ENCODE measurements around the gene CHP1.
"Not testable (repeated sequence)": the region's sequence is repeated elsewhere in the genome, so short reads cannot be mapped to it uniquely, and the experiment has no call there.

The CHP1 gene

DNA sequence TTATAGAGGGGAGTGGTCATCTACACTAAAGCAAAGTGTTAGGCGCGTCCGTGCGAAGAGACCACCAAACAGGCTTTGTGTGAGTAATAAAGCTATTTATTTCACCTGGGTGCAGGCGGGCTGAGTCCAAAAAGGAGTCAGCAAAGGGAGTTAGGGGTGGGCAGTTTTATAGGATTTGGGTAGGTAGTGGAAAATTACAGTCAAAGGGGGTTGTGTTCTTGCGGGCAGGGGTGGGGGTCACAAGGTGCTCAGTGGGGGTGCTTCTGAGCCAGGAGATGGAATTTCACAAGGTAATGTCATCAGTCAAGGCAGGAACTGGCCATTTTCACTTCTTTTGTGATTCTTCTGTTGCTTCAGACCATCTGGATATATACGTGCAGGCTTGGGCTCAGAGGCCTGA, 54.2 kb downstream of the CHP1 start:
- Histone ChIP-seq H3K4me3 (peak overlapping the region in 6 of 7 experiments; percentile 64 to 99 (median 86)), H3K27ac (peak overlapping the region in 12 of 21 experiments; percentile 89 to 97 (median 93))

GRCh38 chr15:41286665-41287333, 55.7 kb downstream of the CHP1 start:
- Histone ChIP-seq H3K27ac (peak overlapping the region in 1 of 21 experiments; percentile 14), H3K4me3 (no peak overlapping the region)

DNA sequence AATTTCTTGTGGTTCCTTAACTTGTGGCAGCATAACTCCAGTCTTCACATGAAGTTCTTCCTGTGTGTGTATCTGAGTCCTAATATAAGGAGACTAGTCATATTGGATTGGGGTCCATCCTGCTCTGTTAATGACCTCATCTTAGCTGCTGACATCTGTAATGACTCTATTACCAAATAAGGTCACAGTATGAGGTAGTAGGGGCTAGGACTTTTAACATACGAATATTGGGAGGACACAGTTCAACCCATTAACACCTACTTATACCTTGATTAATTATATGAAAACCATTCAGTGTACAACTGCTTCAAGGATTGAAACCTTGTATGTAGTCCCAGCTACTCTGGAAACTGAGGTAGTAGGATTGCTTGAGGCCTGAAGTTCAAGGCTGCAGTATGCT, 57.4 kb downstream of the CHP1 start:
- Histone ChIP-seq H3K4me3 (no peak overlapping the region), H3K27ac (peak overlapping the region in 1 of 21 experiments; percentile 9)

DNA sequence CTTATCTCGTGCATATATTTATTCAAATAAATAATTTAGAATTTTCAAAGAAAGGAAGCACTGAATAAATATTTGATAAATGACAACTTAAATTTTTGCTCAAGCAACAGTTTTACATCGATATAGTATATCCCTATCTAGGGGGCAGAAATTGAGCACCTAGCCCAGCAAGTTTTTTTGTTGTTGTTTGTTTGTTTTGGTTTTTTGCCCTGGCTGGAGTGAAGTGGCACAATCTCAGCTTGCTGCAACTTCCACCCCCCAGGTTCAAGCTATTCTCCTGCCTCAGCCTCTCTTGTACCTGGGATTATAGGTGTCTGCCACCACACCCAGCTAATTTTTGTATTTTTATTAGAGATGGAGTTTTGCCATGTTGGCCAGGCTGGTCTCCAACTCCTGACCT, 58.9 kb downstream of the CHP1 start:
- H3K27ac ChIP-seq, result no peak overlapping the region
- H3K4me3 ChIP-seq, result no peak overlapping the region

- no peak overlapping the region for H3K4me3 ChIP-seq
- H3K27ac ChIP-seq, result peak overlapping the region in 2 of 21 experiments; percentile 29 to 49
Measured at GRCh38 chr15:41291065-41291631, 60.1 kb downstream of the CHP1 start.

DNA sequence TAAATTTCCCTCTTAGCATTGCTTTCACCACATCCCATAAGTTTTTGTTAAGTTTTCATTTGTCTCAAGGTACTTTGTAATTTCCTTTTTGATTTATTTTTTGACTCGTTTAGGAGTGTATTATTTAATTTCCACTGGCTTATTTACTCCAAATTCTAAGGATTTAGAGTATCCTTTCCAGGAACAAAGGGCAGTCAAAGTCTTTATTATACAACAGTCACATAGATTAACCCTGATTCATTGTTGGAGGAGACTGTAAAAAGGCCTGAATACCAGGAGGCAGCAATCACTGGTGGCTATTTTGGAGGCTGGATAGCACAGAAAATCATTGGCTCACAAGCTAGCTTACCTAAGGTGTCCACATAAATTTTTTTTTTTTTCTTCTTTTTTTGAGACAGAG, 61.5 kb downstream of the CHP1 start:
- H3K27ac ChIP-seq, result no peak overlapping the region
- no peak overlapping the region for H3K4me3 ChIP-seq

GRCh38 chr15:41301139-41301538, 70.1 kb downstream of the CHP1 start:
- not testable (repeated sequence) for H3K4me3 ChIP-seq, H3K27ac ChIP-seq

DNA sequence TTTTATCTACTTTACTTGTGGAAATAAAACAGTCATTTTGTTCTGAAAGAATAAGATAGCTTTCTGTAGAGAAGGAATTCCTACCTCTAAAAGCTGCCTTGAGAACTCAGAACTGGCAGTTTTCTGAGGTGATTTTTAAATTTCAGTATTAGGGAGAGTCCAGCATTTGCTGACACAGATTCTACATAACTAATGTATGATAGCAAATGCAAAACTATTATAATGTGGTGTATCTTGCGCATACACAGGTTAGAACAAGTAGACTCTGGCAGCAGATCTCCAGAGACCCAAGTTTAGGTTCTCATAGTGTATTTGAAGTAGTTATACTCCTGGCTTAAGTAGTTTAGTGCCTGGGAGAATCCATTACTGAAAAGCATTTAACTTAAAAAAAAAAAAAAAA, 70.5 kb downstream of the CHP1 start:
- H3K27ac ChIP-seq, result no peak overlapping the region
- no peak overlapping the region for H3K4me3 ChIP-seq

- Histone ChIP-seq H3K4me3 (no peak overlapping the region), H3K27ac (no peak overlapping the region)
Measured at GRCh38 chr15:41304149-41304770, 73.2 kb downstream of the CHP1 start.

DNA sequence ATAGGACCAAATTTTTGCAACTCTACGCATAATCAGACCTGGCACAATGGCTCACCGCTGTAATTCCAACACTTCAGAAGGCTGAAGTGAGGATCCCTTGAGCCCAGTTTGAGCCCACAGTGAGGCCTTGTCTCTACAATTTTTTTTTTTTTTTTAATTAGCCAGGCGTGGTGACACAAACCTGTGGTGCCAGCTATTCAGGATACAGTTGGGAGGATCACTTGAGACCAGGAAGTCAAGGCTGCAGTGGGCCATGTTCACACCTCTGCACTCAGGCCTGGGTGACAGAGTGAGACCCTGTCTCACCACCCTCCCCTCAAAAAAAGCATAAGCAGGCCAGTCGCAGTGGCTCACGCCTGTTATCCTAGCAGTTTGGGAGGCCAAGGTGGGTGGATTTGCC, 76.6 kb downstream of the CHP1 start:
- Histone ChIP-seq H3K4me3 (no peak overlapping the region), H3K27ac (no peak overlapping the region)

- no peak overlapping the region for H3K27ac ChIP-seq
- H3K4me3 ChIP-seq, result no peak overlapping the region
Measured at GRCh38 chr15:41309226-41309905, 78.3 kb downstream of the CHP1 start.

- H3K27ac ChIP-seq, result not testable (repeated sequence)
Measured at GRCh38 chr15:41320805-41321330, 89.8 kb downstream of the CHP1 start.

DNA sequence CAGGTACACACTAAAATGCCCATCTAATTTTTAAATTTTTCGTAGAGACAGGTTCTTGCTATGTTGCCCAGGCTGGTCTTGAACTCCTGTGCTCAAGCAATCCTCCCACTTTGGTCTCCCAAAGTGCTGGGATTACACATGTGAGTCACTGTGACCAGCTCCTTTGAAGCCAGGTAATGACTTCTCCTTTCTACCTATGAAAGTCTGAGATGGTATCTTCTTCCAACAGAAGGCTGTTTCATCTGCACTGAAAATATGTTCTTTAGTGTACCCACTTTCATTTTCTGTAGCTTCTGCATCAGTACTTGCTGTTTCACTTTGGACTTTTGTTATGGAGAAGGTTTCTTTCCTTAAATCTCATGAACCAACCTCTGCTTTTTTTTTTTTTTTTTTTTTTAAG, 92.5 kb downstream of the CHP1 start:
- Histone ChIP-seq H3K27ac (no peak overlapping the region), H3K4me3 (no peak overlapping the region)

More at GRCh38 chr15:41320805-41321330, 89.8 kb downstream of the CHP1 start:
- not testable (repeated sequence) for H3K4me3 ChIP-seq

DNA sequence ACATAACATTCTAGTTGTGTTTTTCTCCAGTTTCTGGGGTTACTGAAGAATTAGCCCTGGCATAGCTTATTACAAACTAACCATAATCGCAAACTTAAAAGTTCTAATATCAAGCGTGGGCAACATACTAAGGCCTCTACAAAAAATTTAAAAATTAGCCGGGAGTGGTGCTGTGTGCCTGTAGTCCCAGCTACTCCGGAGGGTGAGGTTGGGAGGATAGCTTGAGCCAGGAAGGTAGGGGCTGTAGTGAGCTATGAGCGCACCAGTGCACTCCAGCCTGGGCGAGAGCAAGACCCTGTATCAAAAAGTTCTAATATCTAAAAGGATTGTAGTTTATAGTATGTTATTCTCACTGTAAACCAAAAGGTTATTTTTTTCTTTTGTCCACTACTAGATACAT, 100.2 kb downstream of the CHP1 start:
- H3K27ac ChIP-seq, result peak overlapping the region in 1 of 21 experiments; percentile 65
- peak overlapping the region in 5 of 7 experiments; percentile 65 to 95 (median 83) for H3K4me3 ChIP-seq

All from skin epidermis (tissue), 12 donors.